ENCODE results near the gene UBE2E2.

Gene UBE2E2

DNA sequence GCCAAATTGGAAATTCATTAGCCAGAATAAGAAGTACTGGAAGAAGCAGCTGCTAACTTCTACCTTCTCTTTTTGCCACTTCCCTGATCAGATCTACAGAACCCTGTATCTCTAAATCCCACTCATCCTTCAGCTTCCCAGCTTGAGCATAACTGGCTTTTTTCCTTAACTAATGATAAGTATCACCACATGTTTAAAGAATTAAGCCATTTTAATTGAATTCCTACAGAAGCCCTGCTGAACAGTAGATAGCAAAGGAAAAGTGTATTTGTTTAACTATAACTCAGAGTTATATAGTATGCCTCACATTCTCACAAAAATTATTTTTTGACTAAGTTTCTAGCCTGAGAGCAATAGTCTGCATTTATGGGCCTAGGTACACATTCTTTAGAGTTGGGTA is 262.4 kb downstream of the UBE2E2 start:
- POLR2A ChIA-PET, result no interaction called here
- TF ChIP-seq ZNF530 (tag by site-specific recombination; IDR thresholded peaks at IDR 0.05; ENCODE audit: low read depth) (no peak), ZNF19 (tag by site-specific recombination; IDR thresholded peaks at IDR 0.05; ENCODE audit: low read depth) (no peak), ZNF658 (tag by site-specific recombination; IDR thresholded peaks at IDR 0.05) (no peak), ZNF837 (tag by site-specific recombination; IDR thresholded peaks at IDR 0.05) (no peak), ZNF670 (tag by site-specific recombination; IDR thresholded peaks at IDR 0.05; ENCODE audit: low read depth) (no peak), ZNF529 (tag by site-specific recombination; IDR thresholded peaks at IDR 0.05; ENCODE audit: insufficient replicate concordance) (no peak), BCL11B (tag by site-specific recombination; IDR thresholded peaks at IDR 0.05; ENCODE audit: low read depth) (no peak), ZNF2 (tag by site-specific recombination; IDR thresholded peaks at IDR 0.05) (no peak), HOXA7 (CRISPR knock-in tag; IDR thresholded peaks at IDR 0.05; ENCODE audit: borderline replicate concordance) (no peak), ZNF624 (tag by site-specific recombination; IDR thresholded peaks at IDR 0.05) (no peak), ZNF843 (tag by site-specific recombination; IDR thresholded peaks at IDR 0.05) (no peak)
- TF ChIP-seq, protein P1, sequence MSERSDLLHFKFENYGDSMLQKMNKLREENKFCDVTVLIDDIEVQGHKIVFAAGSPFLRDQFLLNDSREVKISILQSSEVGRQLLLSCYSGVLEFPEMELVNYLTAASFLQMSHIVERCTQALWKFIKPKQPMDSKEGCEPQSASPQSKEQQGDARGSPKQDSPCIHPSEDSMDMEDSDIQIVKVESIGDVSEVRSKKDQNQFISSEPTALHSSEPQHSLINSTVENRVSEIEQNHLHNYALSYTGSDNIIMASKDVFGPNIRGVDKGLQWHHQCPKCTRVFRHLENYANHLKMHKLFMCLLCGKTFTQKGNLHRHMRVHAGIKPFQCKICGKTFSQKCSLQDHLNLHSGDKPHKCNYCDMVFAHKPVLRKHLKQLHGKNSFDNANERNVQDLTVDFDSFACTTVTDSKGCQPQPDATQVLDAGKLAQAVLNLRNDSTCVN (tag by site-specific recombination; optimal IDR thresholded peaks at IDR 0.05), result no peak
- TF ChIP-seq, protein P2, sequence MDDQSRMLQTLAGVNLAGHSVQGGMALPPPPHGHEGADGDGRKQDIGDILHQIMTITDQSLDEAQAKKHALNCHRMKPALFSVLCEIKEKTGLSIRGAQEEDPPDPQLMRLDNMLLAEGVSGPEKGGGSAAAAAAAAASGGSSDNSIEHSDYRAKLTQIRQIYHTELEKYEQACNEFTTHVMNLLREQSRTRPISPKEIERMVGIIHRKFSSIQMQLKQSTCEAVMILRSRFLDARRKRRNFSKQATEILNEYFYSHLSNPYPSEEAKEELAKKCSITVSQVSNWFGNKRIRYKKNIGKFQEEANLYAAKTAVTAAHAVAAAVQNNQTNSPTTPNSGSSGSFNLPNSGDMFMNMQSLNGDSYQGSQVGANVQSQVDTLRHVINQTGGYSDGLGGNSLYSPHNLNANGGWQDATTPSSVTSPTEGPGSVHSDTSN (CRISPR knock-in tag; IDR thresholded peaks at IDR 0.05), result no peak
- Histone ChIP-seq H3K4me3 (ENCODE audit: low read depth, low read length) (no peak overlapping the region), H3K36me3 (ENCODE audit: control insufficient read depth in 2 of 2, insufficient read depth in 1 of 2, low read length in 2 of 2) (no peaks in the 10 kb centered on the region), H3K9me3 (ENCODE audit: control insufficient read depth, insufficient read depth, low read depth, low read length) (no peaks in the 10 kb centered on the region), H3K27ac (ENCODE audit: extremely low read depth, low read depth, low read length) (no peak overlapping the region), H3K4me1 (ENCODE audit: control insufficient read depth, insufficient read depth, low read length) (no peaks in the 10 kb centered on the region)
- CTCF ChIA-PET, result no interaction called here

DNA sequence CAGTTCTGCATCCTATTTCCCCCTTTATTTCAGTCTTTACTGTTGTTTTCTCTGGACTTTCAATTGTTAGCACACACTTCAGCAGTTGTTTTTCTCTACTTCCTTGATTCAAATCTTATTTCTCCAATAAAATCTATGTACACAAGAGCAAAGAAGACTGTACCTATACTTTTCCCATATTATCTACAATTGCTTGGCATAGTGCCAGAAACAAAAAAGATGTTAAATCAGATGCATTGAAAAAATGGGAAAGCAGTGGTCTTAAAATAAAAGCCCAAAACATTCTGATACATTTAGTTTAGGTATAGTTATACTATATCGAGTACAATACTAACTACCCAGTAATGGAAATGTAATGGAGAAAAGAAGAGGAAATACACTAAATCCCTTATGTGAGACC is 265.1 kb downstream of the UBE2E2 start:
- Histone ChIP-seq H3K4me1 (ENCODE audit: control insufficient read depth, insufficient read depth, low read length) (no peaks in the 10 kb centered on the region), H3K27ac (ENCODE audit: extremely low read depth, low read depth, low read length) (no peak overlapping the region), H3K36me3 (ENCODE audit: control insufficient read depth in 2 of 2, insufficient read depth in 1 of 2, low read length in 2 of 2) (no peaks in the 10 kb centered on the region), H3K4me3 (ENCODE audit: low read depth, low read length) (no peak overlapping the region), H3K9me3 (ENCODE audit: control insufficient read depth, insufficient read depth, low read depth, low read length) (no peaks in the 10 kb centered on the region)
- TF ChIP-seq ZNF830 (tag by site-specific recombination; IDR thresholded peaks at IDR 0.05; ENCODE audit: low read depth), result 0 out of 2 replicates have a peak, but pooled peaks have one; percentile 5
- no peak for TF ChIP-seq ZNF510 (tag by site-specific recombination; IDR thresholded peaks at IDR 0.05; ENCODE audit: insufficient replicate concordance)
- TF ChIP-seq, protein P3, sequence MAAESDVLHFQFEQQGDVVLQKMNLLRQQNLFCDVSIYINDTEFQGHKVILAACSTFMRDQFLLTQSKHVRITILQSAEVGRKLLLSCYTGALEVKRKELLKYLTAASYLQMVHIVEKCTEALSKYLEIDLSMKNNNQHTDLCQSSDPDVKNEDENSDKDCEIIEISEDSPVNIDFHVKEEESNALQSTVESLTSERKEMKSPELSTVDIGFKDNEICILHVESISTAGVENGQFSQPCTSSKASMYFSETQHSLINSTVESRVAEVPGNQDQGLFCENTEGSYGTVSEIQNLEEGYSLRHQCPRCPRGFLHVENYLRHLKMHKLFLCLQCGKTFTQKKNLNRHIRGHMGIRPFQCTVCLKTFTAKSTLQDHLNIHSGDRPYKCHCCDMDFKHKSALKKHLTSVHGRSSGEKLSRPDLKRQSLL (tag by site-specific recombination; IDR thresholded peaks at IDR 0.05), result no peak
- ChIA-PET CTCF (no interaction called here), POLR2A (no interaction called here)

DNA sequence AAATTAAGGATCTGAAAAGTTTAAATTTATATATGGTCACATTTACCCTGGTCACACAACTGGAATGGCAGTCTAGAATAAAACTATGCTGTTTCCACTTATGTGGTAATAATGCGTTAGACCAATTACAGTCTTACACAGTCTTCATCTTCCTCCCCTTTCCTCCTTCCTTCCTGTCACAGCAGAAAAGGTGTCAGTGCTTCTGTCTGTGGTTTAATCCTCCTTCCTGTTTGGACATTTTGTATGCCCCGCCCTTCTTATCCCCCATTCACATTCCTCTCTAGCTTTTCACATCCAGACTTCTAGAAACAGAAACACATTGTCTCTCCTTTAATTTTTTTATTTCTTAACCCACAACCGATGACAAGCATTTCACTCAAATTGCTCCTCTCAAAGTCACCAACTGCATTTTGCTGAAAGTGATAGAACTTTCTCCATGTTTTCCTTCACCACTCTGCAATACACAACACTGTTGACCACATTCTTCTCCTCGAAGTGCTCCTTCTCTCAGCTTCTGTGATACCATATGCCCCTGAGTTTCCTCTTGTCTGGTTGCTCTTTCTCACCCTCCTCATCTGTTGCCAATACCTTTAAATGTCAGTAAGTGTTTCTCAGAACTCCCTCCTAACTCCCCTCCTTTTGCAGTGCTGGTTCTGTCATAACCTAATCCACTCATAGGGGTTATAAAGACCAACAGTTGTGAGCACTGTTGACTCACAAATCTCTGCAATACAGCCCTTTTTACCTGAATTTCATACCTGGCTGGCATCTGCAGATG is 271.6 kb downstream of the UBE2E2 start:
- Histone ChIP-seq H3K9me3 (ENCODE audit: control insufficient read depth, insufficient read depth, low read depth, low read length) (no peaks in the 10 kb centered on the region), H3K4me3 (ENCODE audit: low read depth, low read length) (no peak overlapping the region), H3K27ac (ENCODE audit: extremely low read depth, low read depth, low read length) (no peak overlapping the region), H3K4me1 (ENCODE audit: control insufficient read depth, insufficient read depth, low read length) (no peaks in the 10 kb centered on the region), H3K36me3 (ENCODE audit: control insufficient read depth in 2 of 2, insufficient read depth in 1 of 2, low read length in 2 of 2) (no peaks in the 10 kb centered on the region)
- POLR2A ChIA-PET, result no interaction called here
- CTCF ChIA-PET, result interaction anchor here (1.1 kb wide), 1 partner anchor 269 kb away, joined by 4 read pairs; no protein-coding TSS in a partner anchor
- no peak for TF ChIP-seq ZNF558 (tag by site-specific recombination; IDR thresholded peaks at IDR 0.05)
- TF ChIP-seq ZNF707 (tag by site-specific recombination; IDR thresholded peaks at IDR 0.05), result no peak
- TF ChIP-seq, protein P4, sequence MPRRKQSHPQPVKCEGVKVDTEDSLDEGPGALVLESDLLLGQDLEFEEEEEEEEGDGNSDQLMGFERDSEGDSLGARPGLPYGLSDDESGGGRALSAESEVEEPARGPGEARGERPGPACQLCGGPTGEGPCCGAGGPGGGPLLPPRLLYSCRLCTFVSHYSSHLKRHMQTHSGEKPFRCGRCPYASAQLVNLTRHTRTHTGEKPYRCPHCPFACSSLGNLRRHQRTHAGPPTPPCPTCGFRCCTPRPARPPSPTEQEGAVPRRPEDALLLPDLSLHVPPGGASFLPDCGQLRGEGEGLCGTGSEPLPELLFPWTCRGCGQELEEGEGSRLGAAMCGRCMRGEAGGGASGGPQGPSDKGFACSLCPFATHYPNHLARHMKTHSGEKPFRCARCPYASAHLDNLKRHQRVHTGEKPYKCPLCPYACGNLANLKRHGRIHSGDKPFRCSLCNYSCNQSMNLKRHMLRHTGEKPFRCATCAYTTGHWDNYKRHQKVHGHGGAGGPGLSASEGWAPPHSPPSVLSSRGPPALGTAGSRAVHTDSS (tag by site-specific recombination; IDR thresholded peaks at IDR 0.05), result 0 out of 2 replicates have a peak, but pooled peaks have one; percentile 22
- TF ChIP-seq HOXC10 (CRISPR knock-in tag; IDR thresholded peaks at IDR 0.05), result no peak
- no peak for TF ChIP-seq ZNF169 (tag by site-specific recombination; IDR thresholded peaks at IDR 0.05)
- no peak for TF ChIP-seq ZNF274 (IDR thresholded peaks at IDR 0.05; ENCODE audit: low read length)
- no peak for TF ChIP-seq ZNF274 (tag by site-specific recombination; IDR thresholded peaks at IDR 0.05; ENCODE audit: borderline replicate concordance)
- no peak for TF ChIP-seq ZNF354C (tag by site-specific recombination; IDR thresholded peaks at IDR 0.05; ENCODE audit: borderline replicate concordance, low read depth)

All from HEK293 (cell line).